HG03520 (cell line): Measurements from ENCODE around the gene CACNA1S.
A peak's percentile ranks its signal among the peaks of the same experiment; 100 is the strongest.

ENCODE experiments used
- ATAC-seq: cut with Tn5 transposase; IDR thresholded peaks from one replicate; pipeline ENCODE4 v1.9.1; 2021; ENCODE audit warnings: mild to moderate bottlenecking, moderate library complexity; ENCODE audit not compliant: unreplicated experiment

CACNA1S gene

GRCh38 chr1:201039418-201039817, 72.8 kb downstream of the CACNA1S start:
- no peak for ATAC-seq

- ATAC-seq: no peak
These were observed 73.9 kb downstream of the CACNA1S start for GRCh38 chr1:201038186-201038876.

- no peak for ATAC-seq
These were observed 75.9 kb downstream of the CACNA1S start for GRCh38 chr1:201036188-201036842.

- no peak for ATAC-seq
These were observed 77.6 kb downstream of the CACNA1S start for GRCh38 chr1:201034671-201035070.

- no peak for ATAC-seq
These were observed 79.8 kb downstream of the CACNA1S start for GRCh38 chr1:201032408-201032807.

- ATAC-seq: no peak
These were observed 83.8 kb downstream of the CACNA1S start for GRCh38 chr1:201028461-201028889.

- no peak for ATAC-seq
These were observed 85.4 kb downstream of the CACNA1S start for GRCh38 chr1:201026836-201027235.

- ATAC-seq: no peak
These were observed 86.0 kb downstream of the CACNA1S start for GRCh38 chr1:201026234-201026633.

- no peak for ATAC-seq
These were observed 86.6 kb downstream of the CACNA1S start for GRCh38 chr1:201025571-201026002.

GRCh38 chr1:201024625-201024998, 87.6 kb downstream of the CACNA1S start:
- ATAC-seq: no peak

- no peak for ATAC-seq
These were observed 88.2 kb downstream of the CACNA1S start for GRCh38 chr1:201023920-201024624.

GRCh38 chr1:201023517-201023902, 88.7 kb downstream of the CACNA1S start, which contains the start of gene KIF21B:
Gene KIF21B (minus strand): TSS chr1:201023714. CDS start chr1:201023383, 331 bp downstream.
- ATAC-seq: peak; percentile 52

- no peak for ATAC-seq
These were observed 89.3 kb downstream of the CACNA1S start for GRCh38 chr1:201022820-201023516.

- ATAC-seq: no peak
These were observed 89.8 kb downstream of the CACNA1S start for GRCh38 chr1:201022493-201022819.

GRCh38 chr1:201021630-201022492, 90.4 kb downstream of the CACNA1S start:
- ATAC-seq: no peak

GRCh38 chr1:201020721-201021629, 91.3 kb downstream of the CACNA1S start:
- ATAC-seq: no peak

- no peak for ATAC-seq
These were observed 92.1 kb downstream of the CACNA1S start for GRCh38 chr1:201020040-201020591.

- peak; percentile 71 for ATAC-seq
These were observed 92.8 kb downstream of the CACNA1S start for GRCh38 chr1:201019321-201019977.

- no peak for ATAC-seq
These were observed 94.4 kb downstream of the CACNA1S start for GRCh38 chr1:201017828-201018163.
